T-helper 1 cell treated with Interleukin-12 subunit alpha and Interleukin-12 subunit beta and Interleukin-4 antibody, amounts not matched to agents 30 μg/mL and 1 μg/mL, for 36 hours (primary cell): ENCODE measurements around the gene CHCHD3.

Experiments used
- H3K27ac Mint-ChIP-seq: one replicate; pipeline ENCODE4 v1.8.0; 2021; ENCODE audit warnings: mild to moderate bottlenecking, mixed read lengths
- H3K27me3 Mint-ChIP-seq: one replicate; pipeline ENCODE4 v1.8.0; 2021; ENCODE audit warnings: low read depth, mixed read lengths
- H3K36me3 Mint-ChIP-seq: one replicate; pipeline ENCODE4 v1.8.0; 2021; ENCODE audit warnings: low read depth, mixed read lengths
- H3K4me1 Mint-ChIP-seq: one replicate; pipeline ENCODE4 v1.8.0; 2021; ENCODE audit warnings: low read depth, mixed read lengths
- H3K4me3 Mint-ChIP-seq: one replicate; pipeline ENCODE4 v1.8.0; 2021; ENCODE audit warnings: mild to moderate bottlenecking, moderate library complexity, mixed read lengths
- H3K9me3 Mint-ChIP-seq: one replicate; pipeline ENCODE4 v1.8.0; 2021; ENCODE audit warnings: mixed read lengths

Gene CHCHD3

GRCh38 chr7:132752431-132752830, 329.5 kb downstream of the CHCHD3 start:
- H3K27ac Mint-ChIP-seq, result no peak overlapping the region
- H3K9me3 Mint-ChIP-seq, result no peaks in the 10 kb centered on the region
- no peak overlapping the region for H3K4me3 Mint-ChIP-seq
- no peaks in the 10 kb centered on the region for H3K4me1 Mint-ChIP-seq
- peaks cover 5% of the 10 kb centered on the region for H3K27me3 Mint-ChIP-seq
- no peaks in the 10 kb centered on the region for H3K36me3 Mint-ChIP-seq

- no peaks in the 10 kb centered on the region for H3K4me1 Mint-ChIP-seq
- H3K9me3 Mint-ChIP-seq, result no peaks in the 10 kb centered on the region
- no peak overlapping the region for H3K4me3 Mint-ChIP-seq
- H3K27ac Mint-ChIP-seq, result no peak overlapping the region
- H3K36me3 Mint-ChIP-seq, result no peaks in the 10 kb centered on the region
- H3K27me3 Mint-ChIP-seq, result peaks cover 5% of the 10 kb centered on the region
These were observed 330.6 kb downstream of the CHCHD3 start for GRCh38 chr7:132751244-132751647.

GRCh38 chr7:132750530-132751217, 331.2 kb downstream of the CHCHD3 start:
- no peak overlapping the region for H3K27ac Mint-ChIP-seq
- no peaks in the 10 kb centered on the region for H3K4me1 Mint-ChIP-seq
- no peaks in the 10 kb centered on the region for H3K36me3 Mint-ChIP-seq
- no peak overlapping the region for H3K4me3 Mint-ChIP-seq
- no peaks in the 10 kb centered on the region for H3K9me3 Mint-ChIP-seq
- H3K27me3 Mint-ChIP-seq, result peaks cover 5% of the 10 kb centered on the region

GRCh38 chr7:132750096-132750495, 331.8 kb downstream of the CHCHD3 start:
- H3K36me3 Mint-ChIP-seq, result no peaks in the 10 kb centered on the region
- H3K9me3 Mint-ChIP-seq, result no peaks in the 10 kb centered on the region
- no peaks in the 10 kb centered on the region for H3K4me1 Mint-ChIP-seq
- peaks cover 5% of the 10 kb centered on the region for H3K27me3 Mint-ChIP-seq
- no peak overlapping the region for H3K27ac Mint-ChIP-seq
- H3K4me3 Mint-ChIP-seq, result no peak overlapping the region

GRCh38 chr7:132745510-132745909, 336.4 kb downstream of the CHCHD3 start:
- Mint-ChIP-seq H3K4me1 (no peaks in the 10 kb centered on the region), H3K9me3 (peaks cover 15% of the 10 kb centered on the region), H3K27ac (no peak overlapping the region), H3K27me3 (peaks cover 10% of the 10 kb centered on the region), H3K4me3 (no peak overlapping the region), H3K36me3 (no peaks in the 10 kb centered on the region)

- no peaks in the 10 kb centered on the region for H3K36me3 Mint-ChIP-seq
- H3K4me1 Mint-ChIP-seq, result no peaks in the 10 kb centered on the region
- peaks cover 15% of the 10 kb centered on the region for H3K9me3 Mint-ChIP-seq
- no peak overlapping the region for H3K4me3 Mint-ChIP-seq
- H3K27ac Mint-ChIP-seq, result no peak overlapping the region
- H3K27me3 Mint-ChIP-seq, result peaks cover 5% of the 10 kb centered on the region
These were observed 337.9 kb downstream of the CHCHD3 start for GRCh38 chr7:132743974-132744373.

- no peak overlapping the region for H3K4me3 Mint-ChIP-seq
- peaks cover 15% of the 10 kb centered on the region for H3K9me3 Mint-ChIP-seq
- no peaks in the 10 kb centered on the region for H3K36me3 Mint-ChIP-seq
- H3K4me1 Mint-ChIP-seq, result no peaks in the 10 kb centered on the region
- peaks cover 5% of the 10 kb centered on the region for H3K27me3 Mint-ChIP-seq
- H3K27ac Mint-ChIP-seq, result no peak overlapping the region
These were observed 339.7 kb downstream of the CHCHD3 start for GRCh38 chr7:132742189-132742612.

- Mint-ChIP-seq H3K36me3 (no peaks in the 10 kb centered on the region), H3K4me3 (no peak overlapping the region), H3K9me3 (peaks cover 15% of the 10 kb centered on the region), H3K27ac (no peak overlapping the region), H3K27me3 (peaks cover 5% of the 10 kb centered on the region), H3K4me1 (no peaks in the 10 kb centered on the region)
These were observed 341.7 kb downstream of the CHCHD3 start for GRCh38 chr7:132740176-132740575.

GRCh38 chr7:132739271-132739955, 342.5 kb downstream of the CHCHD3 start:
- H3K27ac Mint-ChIP-seq, result no peak overlapping the region
- H3K36me3 Mint-ChIP-seq, result no peaks in the 10 kb centered on the region
- H3K4me3 Mint-ChIP-seq, result no peak overlapping the region
- peaks cover 5% of the 10 kb centered on the region for H3K27me3 Mint-ChIP-seq
- peaks cover 13% of the 10 kb centered on the region for H3K9me3 Mint-ChIP-seq
- H3K4me1 Mint-ChIP-seq, result no peaks in the 10 kb centered on the region

GRCh38 chr7:132738254-132738653, 343.6 kb downstream of the CHCHD3 start:
- Mint-ChIP-seq H3K4me3 (no peak overlapping the region), H3K4me1 (peaks cover 1% of the 10 kb centered on the region), H3K27ac (no peak overlapping the region), H3K36me3 (no peaks in the 10 kb centered on the region), H3K27me3 (peaks cover 5% of the 10 kb centered on the region), H3K9me3 (peaks cover 7% of the 10 kb centered on the region)

- Mint-ChIP-seq H3K36me3 (no peaks in the 10 kb centered on the region), H3K27ac (no peak overlapping the region), H3K27me3 (no peaks in the 10 kb centered on the region), H3K4me3 (no peak overlapping the region), H3K4me1 (peaks cover 1% of the 10 kb centered on the region), H3K9me3 (no peaks in the 10 kb centered on the region)
These were observed 346.4 kb downstream of the CHCHD3 start for GRCh38 chr7:132735476-132735875.
